Suprapubic skin (tissue), 4 donors: ENCODE data around the gene PPM1F. TPM values are rescaled to one million over a fixed set of nuclear protein-coding genes. Genes with fewer than 3 reads are reported as not detected.

Experiments
- DNase-seq, 2 donors: peaks; one replicate each; pipeline ENCODE4 v3.0.0-alpha.2; 2019; ENCODE audit warnings: low spot score in 2 of 2
- H3K27ac ChIP-seq: fragments of 200-600 bp; sonication (generic); one replicate; pipeline ENCODE4 v1.5.1; 2019
- H3K27me3 ChIP-seq: fragments of 200-600 bp; sonication (generic); one replicate; pipeline ENCODE4 v1.5.1; 2019
- H3K36me3 ChIP-seq: fragments of 200-600 bp; sonication (generic); one replicate; pipeline ENCODE4 v1.5.1; 2019
- H3K4me1 ChIP-seq: fragments of 200-600 bp; sonication (generic); one replicate; pipeline ENCODE4 v1.5.1; 2019
- H3K4me3 ChIP-seq: fragments of 200-600 bp; sonication (generic); one replicate; pipeline ENCODE4 v1.5.1; 2019; ENCODE audit warnings: mild to moderate bottlenecking
- H3K9me3 ChIP-seq: fragments of 200-600 bp; sonication (generic); one replicate; pipeline ENCODE4 v1.5.1; 2019
- EP300 ChIP-seq: sonication (generic); formaldehyde crosslinking; IDR thresholded peaks from one replicate; pipeline ENCODE4 v1.6.1; 2017; ENCODE audit warnings: antibody characterized with exemption
- POLR2A ChIP-seq, 2 donors: fragments of 450-650 bp; IDR thresholded peaks; one replicate each; pipeline ENCODE4 v1.6.1; 2017; ENCODE audit warnings: antibody characterized with exemption in 2 of 2, mild to moderate bottlenecking in 2 of 2, moderate library complexity in 2 of 2
- POLR2AphosphoS5 ChIP-seq, 3 donors: sonication (generic); formaldehyde crosslinking; IDR thresholded peaks; one replicate each; pipeline ENCODE4 v1.6.1; 2017; ENCODE audit warnings: antibody characterized with exemption in 3 of 3
- WGBS: methylation state at CpG from one replicate; pipeline ENCODE4 v1.1.5; 2018; 5-methylcytosine and 5-hydroxymethylcytosine counted together
- total RNA-seq, 4 donors: library from RNA; depleted of rRNA; stranded (reverse); fragments of >200 nt; gene quantifications; one replicate each; pipeline ENCODE4 v1.1.0, GENCODE V29; 2016
- TF ChIP-seq, protein P1 (sequence below), 2 donors: fragments of 200-600 bp in 1 of 2; fragments of 450-650 bp in 1 of 2; sonication (generic) in 1 of 2; IDR thresholded peaks; one replicate each; pipeline ENCODE4 v1.5.1; 2016 to 2019; ENCODE audit warnings: antibody characterized with exemption in 2 of 2, mild to moderate bottlenecking in 1 of 2, moderate library complexity in 1 of 2

PPM1F gene
- total RNA-seq, 4 donors from 2014 or later, result 21.9 to 40.7 (median 29.9) TPM

DNA sequence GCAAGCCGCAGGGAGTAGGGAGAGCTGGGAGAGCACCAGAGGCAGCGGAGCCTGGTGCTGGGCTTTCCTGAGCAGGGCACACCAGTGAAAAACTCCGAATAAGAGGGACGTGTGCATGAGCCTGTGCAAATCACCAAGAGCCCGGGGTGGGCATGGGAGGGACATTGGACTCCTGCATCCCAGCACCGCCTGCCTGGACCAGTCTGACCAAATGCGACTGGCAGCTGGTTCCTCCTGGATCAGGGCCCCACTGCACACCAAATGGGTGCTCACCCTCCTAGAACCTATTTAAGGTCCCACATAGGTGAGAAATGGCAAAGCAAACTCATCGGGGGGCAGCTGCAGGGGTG lies 3.1 kb downstream of the PPM1F start:
- Histone ChIP-seq H3K27ac (peak overlapping the region; percentile 6), H3K9me3 (no peaks in the 10 kb centered on the region), H3K4me3 (no peak overlapping the region), H3K4me1 (peaks cover 60% of the 10 kb centered on the region), H3K27me3 (no peaks in the 10 kb centered on the region), H3K36me3 (peaks cover 15% of the 10 kb centered on the region)
- 83% methylated on average over 7 of the region's 8 CpGs for WGBS
- DNase-seq, result no peak
- TF ChIP-seq POLR2AphosphoS5 (IDR thresholded peaks at IDR 0.05) (no peak), POLR2A (IDR thresholded peaks at IDR 0.05) (no peak), EP300 (no peak)
- TF ChIP-seq, protein P1, sequence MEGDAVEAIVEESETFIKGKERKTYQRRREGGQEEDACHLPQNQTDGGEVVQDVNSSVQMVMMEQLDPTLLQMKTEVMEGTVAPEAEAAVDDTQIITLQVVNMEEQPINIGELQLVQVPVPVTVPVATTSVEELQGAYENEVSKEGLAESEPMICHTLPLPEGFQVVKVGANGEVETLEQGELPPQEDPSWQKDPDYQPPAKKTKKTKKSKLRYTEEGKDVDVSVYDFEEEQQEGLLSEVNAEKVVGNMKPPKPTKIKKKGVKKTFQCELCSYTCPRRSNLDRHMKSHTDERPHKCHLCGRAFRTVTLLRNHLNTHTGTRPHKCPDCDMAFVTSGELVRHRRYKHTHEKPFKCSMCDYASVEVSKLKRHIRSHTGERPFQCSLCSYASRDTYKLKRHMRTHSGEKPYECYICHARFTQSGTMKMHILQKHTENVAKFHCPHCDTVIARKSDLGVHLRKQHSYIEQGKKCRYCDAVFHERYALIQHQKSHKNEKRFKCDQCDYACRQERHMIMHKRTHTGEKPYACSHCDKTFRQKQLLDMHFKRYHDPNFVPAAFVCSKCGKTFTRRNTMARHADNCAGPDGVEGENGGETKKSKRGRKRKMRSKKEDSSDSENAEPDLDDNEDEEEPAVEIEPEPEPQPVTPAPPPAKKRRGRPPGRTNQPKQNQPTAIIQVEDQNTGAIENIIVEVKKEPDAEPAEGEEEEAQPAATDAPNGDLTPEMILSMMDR (IDR thresholded peaks at IDR 0.05), result no peak

DNA sequence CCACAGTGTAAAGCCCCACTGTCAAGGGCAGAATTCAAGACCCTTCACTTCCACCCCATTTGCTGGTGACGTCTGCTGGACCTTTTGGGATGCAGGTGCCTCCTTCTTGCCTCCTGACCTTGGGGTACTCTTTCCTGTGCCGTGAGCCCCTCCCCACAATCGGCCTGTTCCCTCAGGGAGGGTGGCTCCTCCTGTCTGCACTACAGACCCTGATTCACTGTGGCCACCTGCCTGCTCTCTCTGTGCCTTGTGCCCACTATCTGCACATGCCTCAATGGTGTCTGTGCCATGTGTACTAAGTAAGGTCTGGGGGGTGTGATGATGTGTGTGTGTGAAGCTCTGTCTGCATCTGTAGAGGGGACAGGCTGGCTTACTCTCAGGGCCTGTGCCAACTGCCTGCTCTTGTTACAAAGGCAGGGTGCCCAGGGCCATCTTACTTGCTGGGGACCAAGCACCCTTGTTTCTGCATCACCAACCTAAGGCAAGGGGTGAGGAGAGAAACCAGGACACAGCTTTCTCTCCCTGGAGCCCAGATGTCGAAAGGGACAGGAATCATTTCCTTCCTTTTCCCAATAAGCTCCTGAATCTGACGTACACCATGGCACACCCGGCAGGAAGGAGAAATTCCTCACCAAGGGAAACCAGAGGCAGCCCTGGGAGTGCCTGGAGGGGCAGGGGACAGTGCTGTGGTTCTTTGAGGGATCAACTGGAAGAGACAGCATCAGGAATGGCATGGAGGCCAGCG lies 3.7 kb downstream of the PPM1F start:
- peaks cover 65% of the 10 kb centered on the region for H3K4me1 ChIP-seq
- TF ChIP-seq POLR2AphosphoS5 (IDR thresholded peaks at IDR 0.05), result no peak
- no peak for TF ChIP-seq EP300
- TF ChIP-seq, protein P1 (IDR thresholded peaks at IDR 0.05), result no peak
- no peak for DNase-seq
- H3K4me3 ChIP-seq, result no peak overlapping the region
- WGBS, result 69% methylated on average over 7 of the region's 7 CpGs
- H3K9me3 ChIP-seq, result no peaks in the 10 kb centered on the region
- peaks cover 20% of the 10 kb centered on the region for H3K36me3 ChIP-seq
- peak overlapping the region; percentile 76 for H3K27ac ChIP-seq
- H3K27me3 ChIP-seq, result no peaks in the 10 kb centered on the region

DNA sequence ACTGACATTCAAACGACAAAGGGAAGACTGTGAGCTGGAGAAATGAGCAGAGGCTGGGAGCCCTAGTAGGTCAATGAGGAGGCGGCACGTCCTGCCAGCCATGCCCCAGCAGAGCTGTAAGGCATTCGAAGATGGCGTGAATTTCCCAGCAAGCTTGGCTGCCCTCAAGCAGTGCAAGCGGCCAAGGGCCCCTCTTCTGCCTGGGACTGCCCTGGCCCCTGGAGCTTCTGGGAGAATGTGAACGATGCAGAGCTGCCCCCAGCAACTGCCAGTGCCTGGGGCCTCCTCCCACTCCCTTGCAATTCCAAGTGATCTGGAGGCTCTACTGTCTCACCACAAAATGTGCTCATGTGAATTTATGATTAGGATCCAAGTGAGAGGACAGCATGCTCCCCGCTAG lies 4.3 kb downstream of the PPM1F start:
- H3K4me1 ChIP-seq, result peaks cover 70% of the 10 kb centered on the region
- peaks cover 22% of the 10 kb centered on the region for H3K36me3 ChIP-seq
- WGBS, result 77% methylated on average over 6 of the region's 8 CpGs
- peak overlapping the region; percentile 76 for H3K27ac ChIP-seq
- no peak overlapping the region for H3K4me3 ChIP-seq
- no peak for DNase-seq
- no peak for TF ChIP-seq EP300
- TF ChIP-seq POLR2A (IDR thresholded peaks at IDR 0.05), result no peak
- TF ChIP-seq, protein P1 (IDR thresholded peaks at IDR 0.05), result no peak
- TF ChIP-seq POLR2AphosphoS5 (IDR thresholded peaks at IDR 0.05), result no peak
- H3K27me3 ChIP-seq, result no peaks in the 10 kb centered on the region
- H3K9me3 ChIP-seq, result no peaks in the 10 kb centered on the region

DNA sequence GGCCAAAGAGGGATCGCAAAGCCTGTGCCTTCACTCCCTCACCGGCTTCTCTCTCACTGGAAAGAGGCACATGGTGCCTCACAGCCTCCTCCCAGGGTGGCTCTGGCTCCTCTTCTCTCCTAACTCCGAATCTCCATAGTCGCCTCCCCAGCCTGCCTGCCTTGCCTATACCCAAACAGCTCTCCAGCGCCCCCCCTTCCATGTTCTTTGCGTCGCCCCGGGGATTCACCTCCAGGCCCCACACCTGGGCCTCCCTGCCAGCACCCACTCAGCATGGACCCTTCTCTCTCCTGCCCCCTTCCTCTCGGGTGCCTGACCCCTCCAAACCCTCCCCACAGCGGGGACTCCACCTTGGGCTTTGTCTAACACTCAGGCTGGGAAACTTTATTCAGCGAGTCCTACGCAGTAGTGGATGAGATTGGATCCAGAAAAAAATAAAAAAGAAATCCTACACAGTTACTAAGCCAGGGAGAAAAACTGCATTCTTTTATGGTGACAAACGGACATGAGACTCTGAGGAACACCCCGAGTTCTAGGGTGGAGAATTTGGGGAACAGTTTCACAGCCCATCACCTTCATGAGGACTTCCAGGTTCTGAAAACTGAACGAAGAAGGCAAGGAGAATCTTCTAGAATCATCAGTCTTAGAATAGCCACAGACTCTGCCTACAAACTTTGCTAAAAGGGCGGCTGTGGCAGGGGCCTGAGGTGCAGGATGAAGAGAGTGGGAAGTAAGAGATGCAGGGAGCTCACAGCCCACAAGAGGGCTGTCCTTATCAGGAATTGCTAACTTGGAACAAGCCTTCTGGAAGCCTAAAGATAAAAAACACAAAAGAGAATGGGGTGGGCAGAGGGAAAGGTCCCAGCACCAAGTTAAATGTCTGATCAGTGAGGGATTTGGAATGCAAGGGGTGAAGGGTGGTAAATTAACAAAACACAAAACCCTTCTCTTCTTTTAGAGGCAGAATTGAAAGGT lies 5.3 kb downstream of the PPM1F start:
- no peak overlapping the region for H3K4me3 ChIP-seq
- no peaks in the 10 kb centered on the region for H3K9me3 ChIP-seq
- DNase-seq, result no peak
- H3K36me3 ChIP-seq, result peaks cover 22% of the 10 kb centered on the region
- H3K4me1 ChIP-seq, result peaks cover 76% of the 10 kb centered on the region
- no peaks in the 10 kb centered on the region for H3K27me3 ChIP-seq
- TF ChIP-seq, protein P1 (IDR thresholded peaks at IDR 0.05), result peak in 1 of 2 donors; percentile 39
- TF ChIP-seq EP300 (no peak), POLR2A (IDR thresholded peaks at IDR 0.05) (no peak), POLR2AphosphoS5 (IDR thresholded peaks at IDR 0.05) (no peak)
- WGBS, result 43% methylated on average over 16 of the region's 16 CpGs
- H3K27ac ChIP-seq, result peak overlapping the region; percentile 76
